ENCODE data around the gene PTPRK.

The PTPRK gene

DNA sequence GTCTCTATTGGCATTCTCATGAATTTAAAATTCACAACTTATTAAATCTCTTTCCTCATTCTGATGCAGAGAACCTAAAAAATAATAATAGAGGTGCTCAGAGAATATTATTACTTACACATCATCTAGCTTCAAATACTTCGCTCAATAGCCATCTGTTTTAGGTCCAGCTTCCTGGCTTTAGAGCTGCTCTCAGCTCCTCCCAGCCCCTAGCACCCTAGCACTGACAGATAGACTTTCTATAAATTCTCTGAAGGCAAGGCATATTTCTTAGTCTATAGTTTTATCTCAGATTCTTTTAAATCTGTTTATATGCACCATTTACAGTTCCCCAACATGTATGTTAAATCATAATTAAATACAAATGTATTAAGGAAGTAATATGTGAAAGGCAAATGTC is 281.3 kb downstream of the PTPRK start:
- no peak for FAIRE-seq

DNA sequence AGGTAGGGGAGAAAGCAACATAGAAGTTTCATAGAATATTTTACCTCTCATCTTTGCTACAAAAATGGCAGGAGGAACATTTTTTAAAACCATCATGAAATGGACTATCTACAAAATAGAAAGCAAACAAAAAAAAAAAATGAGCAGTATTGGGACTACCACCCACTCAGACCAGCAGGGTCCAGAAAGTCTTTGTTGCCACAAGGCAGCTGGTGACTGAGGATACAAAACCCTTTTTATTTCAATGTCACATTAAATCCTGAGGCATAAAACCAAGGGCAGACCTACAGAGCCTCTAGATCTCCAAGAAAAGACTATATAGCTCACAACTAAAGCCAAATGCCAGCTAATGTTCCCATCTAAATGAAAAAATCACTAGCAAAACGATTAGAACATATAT is 282.2 kb downstream of the PTPRK start:
- no peak for FAIRE-seq

DNA sequence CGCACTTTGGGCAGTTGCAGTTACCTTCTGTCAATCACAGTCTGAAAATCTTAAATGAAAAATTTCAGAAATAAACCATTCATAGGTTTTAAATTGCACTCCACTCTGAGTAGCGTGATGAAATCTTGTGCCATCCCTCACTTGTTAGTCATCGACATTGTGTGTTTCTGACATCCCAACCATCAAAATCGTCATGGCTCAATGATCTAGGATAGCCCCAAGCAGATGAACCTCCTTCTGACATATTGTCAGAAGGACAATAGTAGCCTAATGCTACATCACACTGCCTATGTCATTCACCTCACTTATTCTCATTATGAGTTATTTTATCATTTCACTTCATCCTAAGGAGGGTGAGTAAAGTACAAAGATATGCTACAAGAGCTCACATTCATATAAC is 284.8 kb downstream of the PTPRK start:
- FAIRE-seq, result no peak

DNA sequence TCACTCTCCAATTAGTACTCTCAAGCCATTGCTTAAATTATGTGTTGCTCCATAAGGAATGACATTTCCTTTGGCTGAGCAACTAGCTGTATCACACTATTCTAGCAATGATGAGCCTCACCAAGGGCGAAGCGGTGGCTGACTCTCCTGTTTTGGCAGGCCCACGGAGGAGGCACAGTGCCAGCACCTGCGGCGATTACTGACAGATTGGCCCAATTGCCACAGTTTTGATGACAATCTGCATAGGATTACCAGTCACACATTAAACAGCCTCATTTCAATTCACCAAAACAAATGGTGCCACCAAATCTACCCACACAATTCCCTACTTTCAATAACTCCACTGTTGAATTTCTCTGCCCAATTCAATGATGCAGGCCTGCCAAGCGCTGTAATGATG is 286.9 kb downstream of the PTPRK start:
- FAIRE-seq, result no peak

DNA sequence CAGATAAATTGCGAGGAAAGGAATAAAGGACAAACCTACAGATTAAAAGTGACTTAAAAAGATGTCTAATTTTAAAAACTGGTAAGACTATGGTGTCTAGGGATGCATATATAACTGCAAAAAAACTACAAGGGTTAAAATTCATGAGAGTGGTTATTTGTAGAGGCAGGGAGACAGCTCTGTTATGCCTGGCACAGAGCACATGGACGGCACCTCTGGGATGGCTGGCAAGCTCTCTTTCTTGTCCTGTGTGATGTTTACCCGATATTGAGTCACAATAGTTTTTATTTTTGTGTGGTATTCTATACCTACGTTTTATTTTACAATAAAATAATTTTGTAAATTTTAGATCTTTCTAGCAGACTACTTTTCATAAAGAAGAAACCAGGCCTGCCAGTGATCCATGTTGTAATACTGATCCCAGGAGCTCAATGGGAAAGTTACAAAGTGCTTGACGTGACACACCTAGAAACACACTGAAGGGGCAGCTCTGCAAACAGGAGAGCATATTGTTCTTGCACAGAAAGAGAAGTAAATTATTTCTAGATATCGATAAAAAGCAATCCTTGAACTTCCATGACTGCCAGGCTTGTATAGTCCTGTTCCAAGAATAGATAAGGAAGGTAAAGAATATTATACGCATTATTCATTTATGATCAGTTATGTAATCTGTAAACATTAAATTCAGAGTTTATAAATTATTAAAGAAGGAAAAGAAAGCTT is 290.0 kb downstream of the PTPRK start:
- FAIRE-seq, result no peak

DNA sequence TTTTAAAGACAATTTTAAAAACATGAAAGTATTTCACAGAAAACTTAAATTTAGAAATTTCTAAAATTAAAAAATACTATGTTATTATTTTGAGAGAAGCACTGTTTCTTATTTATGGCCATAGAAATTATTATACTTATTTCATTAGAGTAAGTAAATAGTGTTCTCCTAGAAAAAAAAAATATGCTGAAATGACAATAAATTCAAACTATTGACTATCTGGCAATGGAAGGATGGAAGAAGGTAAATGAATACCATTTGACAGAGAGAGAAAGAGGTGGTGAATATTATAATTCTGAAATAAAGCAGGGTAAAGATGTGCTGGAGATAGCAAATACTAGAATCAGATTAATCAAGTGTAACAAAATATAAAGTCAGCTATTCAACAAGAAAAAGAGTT is 294.8 kb downstream of the PTPRK start:
- FAIRE-seq, result no peak

DNA sequence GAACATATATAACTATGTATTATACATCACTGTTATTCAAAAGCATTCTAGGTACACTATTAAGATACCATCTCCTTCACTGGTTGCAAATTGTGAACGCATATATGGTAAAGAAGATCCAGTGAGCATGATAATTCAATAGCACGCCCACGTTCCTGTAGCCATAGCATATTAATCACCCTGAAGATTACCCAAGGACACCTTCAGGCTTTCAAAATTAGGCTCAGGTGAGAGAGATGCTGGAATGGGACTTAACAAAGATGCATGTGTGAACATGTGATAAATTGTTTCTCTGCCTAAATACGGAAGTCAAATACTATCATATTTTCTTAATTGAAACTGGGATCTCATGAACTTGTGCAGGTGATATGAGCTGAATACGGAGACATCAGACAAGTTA is 303.5 kb downstream of the PTPRK start:
- FAIRE-seq, result no peak

DNA sequence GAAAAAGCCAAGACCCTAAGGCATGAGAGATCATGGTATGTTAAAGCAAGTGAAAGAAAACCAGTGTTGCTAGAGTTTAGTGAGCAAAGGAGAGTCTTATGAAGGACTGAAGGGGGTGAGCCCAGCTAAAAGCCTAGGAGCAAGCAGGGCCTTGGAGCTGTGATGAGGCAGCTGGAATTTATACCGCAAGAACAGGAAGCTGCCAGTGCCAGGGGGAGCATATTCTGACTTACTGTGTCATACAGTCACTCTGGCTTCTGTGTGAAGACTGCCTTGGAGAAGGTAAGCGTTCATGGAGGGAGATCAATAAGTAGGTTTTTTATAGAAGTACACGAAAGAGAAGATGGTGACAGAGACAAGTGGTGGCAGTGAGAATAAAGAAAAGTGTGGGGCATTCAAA is 310.6 kb downstream of the PTPRK start:
- no peak for FAIRE-seq

DNA sequence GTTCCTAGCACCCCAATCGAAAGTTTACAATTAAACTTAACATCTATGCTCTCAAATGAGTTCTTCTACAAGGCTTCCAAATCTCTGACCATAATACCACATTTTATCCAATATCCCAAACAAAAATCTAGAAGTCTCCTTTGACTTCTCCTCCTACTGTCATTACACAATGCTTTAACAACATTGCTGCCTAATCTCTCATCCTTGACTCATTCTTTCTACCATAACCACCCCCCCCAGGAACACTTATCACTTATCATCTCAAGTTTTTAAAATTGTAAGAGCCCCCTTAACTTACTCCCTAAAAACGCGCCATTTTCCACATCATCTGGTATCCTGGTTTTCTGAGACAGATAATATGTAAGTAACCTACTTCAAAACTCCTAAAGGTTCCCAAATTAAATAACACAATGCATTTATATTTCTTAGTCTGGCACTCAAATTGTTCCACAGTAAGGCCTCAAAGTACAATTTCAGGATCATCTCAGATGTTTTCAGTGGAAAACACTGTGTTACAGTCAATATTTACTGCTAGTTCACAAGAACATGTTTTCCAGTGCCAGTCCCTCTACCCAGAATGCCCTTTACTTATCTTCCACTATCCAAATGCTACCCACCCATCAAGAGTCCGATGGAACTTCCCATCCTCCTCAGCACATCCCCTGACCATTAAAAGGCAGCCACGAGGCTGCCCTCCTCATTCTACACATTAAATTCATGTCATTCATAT is 311.4 kb downstream of the PTPRK start:
- no peak for FAIRE-seq

DNA sequence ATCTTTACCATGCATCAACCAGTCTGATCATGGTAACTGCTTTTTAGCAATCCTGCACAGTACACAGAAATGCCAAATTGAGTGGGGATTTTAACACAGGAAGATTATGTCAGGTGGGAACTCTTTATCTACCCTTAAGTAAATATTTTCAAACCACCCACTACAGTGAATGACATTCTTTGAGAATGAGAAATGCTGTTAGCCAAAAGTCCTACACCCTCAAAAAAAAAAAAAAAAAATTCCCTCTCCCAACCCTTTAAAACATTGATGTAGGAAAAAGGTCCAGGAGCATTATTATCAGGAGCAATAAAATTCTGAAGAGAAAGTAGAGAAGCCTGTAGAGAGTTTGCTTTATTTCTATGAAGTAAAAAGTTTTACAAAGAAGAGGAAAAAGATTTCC is 312.3 kb downstream of the PTPRK start:
- no peak for FAIRE-seq

DNA sequence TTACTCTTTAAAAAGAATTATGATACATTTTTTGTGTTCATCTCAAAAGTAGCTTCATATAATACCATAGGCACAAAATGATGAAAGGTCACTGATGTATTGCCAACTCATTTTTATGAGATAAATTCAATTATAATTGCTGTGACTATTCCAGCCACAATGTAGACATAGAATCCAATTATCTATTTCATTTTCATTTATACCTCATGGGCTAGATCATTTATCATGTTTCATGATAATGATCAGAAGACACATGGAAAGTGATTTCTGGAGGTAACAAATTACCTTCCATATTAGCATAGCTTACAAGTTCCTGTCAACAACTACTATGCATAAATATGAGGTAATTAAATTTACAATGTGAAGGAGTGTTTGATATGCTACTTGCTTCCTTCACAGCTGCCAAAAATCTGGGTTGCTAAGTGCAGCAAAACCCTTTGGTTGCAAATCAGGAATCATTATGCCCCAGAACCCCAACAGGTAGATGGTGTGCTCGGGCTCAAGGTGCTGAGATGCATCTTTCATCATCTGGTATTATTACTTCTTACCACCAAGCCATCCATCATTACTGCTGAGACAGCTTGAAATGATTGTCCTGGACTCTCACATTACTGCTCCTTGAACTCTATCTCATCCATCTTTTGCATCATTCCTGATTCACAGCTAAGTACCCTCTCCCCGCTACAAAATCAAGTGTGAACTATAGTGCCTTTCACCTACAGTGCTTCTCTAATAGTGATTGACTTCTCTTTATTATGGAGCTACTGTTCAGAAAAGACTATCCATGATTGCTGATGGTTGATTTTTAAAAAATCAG is 313.6 kb downstream of the PTPRK start:
- no peak for FAIRE-seq

DNA sequence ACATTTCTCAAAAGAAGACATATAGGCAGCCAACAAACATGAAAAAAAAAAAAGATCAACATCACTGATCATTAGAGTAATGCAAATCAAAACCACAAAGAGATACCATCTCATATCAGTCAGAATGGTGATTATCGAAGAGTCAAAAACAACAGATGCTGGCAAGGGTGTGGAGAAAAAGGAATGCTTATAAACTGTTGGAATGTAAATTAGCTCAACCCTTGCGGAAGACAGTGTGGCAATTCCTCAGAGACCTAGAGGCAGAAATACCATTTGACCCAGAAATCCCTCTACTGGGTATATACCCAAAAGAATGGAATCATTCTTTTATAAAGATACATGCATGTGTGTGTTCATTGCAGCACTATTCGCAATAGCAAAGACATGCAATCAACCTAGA is 315.8 kb downstream of the PTPRK start:
- no peak for FAIRE-seq

DNA sequence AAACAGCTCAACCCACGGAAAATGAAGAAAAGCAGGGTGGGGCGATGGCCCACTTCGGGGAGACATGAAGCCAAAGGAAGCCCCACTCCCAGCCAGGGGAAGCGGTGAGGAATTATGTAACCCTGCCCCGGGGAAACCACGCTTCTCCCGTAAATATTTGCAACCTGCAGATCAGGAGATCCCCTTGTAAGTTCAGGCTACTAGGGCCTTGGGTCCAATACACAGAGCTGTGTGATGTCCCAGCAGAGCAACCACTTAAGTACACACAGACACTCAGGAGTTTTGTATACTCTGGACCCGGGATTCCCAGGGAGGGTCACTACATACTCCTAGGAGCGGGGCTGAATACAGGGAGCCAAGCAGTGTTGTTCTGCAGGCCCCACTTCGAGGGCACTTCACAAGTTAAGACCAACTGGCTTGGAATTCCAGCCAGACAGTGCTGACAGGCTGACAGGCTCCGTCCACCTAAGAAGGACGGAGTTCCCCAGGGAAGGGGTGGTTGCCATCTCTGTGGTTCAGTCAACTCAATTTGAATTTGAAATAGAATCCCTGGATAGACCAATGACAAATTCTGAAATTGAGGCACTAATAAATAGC is 318.1 kb downstream of the PTPRK start:
- no peak for FAIRE-seq

DNA sequence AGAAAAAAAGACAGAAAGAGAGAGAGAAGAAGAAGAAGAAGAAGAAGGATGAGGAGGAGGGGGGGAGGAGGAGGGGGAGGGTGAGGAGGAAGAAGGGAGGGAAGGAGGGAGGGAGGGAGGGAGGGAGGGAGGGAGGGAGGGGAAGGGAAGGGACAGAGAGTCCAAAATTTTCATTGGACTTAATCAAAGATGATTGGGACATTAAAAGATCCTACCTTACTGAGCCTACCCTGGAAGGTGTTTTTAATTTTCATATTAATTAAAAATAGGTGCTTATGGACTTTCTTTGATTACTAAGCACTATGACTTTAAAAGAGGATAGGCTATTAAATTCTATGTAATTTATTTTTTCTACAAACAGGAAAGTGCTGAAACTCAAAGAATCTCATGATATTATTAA is 319.6 kb downstream of the PTPRK start:
- no peak for FAIRE-seq

DNA sequence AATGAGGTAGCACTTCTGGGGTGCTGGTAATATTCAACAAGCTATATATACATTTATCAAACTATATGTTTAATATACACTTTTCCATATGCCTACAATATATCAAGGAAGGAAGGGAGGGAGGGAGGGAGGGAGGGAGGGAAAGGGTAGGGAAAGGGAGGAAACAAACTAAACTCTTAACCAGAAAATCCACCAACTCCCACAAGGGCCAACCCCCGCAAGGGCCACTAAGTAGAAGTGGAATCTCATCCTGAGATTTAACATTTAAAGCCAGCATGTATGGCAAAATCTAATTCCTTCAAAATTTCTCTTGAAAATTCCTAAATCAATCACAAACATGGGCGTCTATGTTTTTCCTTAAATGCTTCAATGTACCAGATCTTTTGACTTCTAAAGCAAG is 320.9 kb downstream of the PTPRK start:
- no peak for FAIRE-seq

DNA sequence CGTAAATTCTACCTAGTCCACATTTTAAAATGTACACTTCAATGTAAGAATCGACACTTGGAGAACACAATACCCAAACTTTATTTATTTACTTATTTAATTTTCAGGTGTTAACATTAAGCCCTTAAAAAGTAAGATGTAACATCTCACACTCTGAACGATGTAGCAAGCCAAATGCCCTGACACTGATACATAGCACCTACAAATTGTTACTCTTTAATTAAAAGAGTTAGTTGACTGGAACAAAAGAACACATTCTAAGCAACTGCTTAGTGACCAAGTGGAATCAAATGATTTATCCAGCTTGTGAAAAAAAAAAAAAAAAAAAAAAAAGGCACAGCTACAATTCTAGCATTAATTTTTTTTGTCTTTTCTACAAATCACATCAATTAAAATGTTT is 327.4 kb downstream of the PTPRK start:
- no peak for FAIRE-seq

DNA sequence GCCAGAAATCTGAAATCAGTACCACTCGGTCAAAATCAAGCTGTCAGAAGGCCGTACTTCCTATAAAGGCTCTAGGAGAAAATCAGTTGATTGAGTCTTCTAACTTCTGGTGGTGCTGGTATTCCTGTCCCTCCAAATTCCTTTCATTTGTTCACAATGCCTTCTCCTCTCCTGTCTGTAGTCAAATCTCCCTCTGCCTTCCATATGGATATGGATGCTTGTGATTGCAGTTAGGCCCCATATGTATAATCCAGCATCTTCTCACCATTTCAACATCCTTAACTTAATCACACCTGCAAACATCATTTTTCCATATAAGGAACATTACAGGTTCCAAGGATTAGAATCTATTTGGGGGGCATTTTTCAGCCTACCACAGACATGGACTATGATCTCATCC is 331.7 kb downstream of the PTPRK start:
- FAIRE-seq, result no peak

DNA sequence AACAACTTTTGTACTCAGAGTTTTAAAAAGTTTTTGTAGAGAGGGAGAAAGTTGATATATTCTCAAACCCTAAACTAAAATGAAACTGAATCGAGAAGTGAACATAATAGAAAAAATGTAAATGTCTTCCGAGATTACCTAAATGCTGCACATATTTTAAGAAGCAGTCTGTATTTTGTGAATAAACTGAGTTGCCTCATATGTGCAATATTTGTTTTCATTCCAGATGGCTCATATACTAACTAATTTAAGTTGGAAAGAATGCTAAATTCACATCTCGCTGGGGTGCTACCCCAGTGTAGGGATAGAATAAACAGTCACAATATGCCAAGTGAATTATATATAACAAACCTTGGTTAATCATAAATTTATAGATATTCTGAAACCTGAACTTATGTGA is 333.7 kb downstream of the PTPRK start:
- FAIRE-seq, result no peak

DNA sequence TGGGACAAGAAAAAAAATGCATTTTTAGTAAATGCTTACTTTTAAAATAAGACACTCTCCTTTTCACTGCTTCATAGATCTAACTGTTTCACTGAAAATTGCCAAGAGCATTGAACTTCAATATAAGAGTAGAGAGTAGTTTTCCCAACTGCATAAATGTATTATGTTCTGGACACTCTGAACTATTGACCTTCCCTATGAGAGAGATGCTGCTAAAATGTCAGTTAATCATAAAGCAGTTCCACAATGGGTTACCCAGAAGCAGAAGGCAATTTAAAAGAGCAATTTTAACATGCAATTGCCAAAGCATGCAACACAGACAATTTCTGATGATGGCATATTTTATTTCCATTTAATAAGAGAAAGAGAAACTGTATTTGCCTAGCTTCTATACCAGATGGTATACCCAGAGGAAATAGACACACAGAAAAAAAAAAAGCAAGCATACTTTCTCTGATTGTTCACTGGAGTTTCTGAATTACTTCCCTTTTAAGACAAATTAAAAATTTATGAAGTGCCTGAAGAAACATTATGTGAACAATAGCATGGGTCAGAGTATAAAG is 340.4 kb downstream of the PTPRK start:
- no peak for FAIRE-seq

DNA sequence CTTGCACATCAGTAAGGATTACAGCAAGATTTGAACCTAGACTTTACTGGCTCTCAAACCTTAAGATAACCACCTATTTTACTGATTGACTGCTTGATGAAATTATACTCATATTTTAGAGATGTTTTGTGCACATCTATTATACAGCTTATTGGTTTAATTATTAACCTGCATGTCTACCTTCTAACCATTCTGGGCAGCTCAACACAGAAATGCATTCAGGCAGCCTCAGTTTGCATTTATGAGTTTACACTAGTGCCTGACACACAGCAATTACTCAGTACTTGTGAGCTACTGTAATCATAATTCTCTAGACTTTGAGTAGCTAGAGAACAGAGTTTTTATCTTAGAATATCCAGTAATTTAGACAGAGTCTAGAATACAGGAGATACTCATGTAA is 345.7 kb downstream of the PTPRK start:
- FAIRE-seq, result no peak

DNA sequence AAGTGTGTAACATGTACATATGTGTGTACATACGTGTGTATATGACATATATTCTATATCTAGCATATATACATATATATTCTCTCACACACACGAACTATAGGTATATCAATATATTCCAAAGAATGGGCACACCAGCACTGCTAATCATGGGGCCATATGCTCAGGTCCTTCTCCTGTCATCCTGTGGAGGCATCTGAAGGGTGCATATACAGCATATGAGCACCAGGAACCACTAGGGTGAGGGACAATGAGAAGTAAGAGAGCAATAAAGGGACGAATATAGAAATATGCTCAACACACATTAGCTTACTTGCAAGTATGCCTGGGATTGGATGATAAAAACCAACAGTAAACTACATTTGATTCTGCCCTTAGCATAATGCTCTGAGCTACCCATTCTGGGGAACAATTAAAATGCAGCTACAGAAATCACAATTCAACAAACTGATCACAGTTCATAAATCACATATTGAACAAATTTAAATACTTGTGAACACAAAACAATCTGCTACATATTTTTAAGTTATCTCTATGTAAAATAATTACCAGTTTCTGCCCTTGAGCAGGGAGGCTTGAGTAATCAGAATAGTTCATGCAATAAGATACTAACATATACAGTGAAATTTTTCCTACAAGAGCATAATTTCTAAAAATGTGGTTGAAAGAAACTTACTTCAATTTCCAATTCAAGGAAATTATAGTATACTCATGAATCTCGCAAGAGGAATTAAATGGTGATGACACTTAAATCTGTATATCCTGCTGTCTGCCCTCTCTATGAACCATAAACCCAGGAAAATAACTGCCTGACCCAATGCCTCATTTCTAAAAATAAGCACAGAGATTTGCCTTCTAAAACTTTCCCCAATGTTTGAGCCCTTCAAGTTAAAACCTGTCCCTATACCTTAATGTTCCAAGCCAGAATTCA is 347.4 kb downstream of the PTPRK start:
- no peak for FAIRE-seq

DNA sequence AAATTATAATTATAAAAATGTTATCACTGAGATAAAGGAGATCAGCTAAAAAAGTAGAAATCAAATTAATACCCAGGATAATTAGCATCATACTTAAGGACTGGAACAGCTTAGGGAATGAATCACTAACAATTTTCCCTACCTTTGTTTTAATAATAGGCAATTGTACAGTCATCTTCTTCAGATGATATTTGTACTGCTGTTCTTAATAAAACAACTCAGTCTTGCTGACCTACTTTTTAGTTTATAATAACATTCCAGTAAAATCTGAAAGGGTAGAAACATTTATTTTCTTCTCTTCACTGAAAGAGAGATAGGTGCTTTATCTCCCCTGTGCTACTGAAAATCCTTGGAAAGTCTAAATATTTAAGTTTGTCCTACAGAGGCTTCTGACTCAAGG is 348.3 kb downstream of the PTPRK start:
- no peak for FAIRE-seq
